ENCODE results near the gene AMD1. TPM values are rescaled to one million over a fixed set of nuclear protein-coding genes. Genes with fewer than 3 reads are reported as not detected.

Gene AMD1
- total and polyA plus RNA-seq, 9 of the 15 experiments (the other 6 are each of a cell fraction or from before 2014, with no cell fraction given) = 60.0 to 151 (median 85.6) TPM

- no peak for TF ChIP-seq DLX4 (CRISPR knock-in tag; IDR thresholded peaks at IDR 0.05)
- TF ChIP-seq TARDBP (IDR thresholded peaks at IDR 0.05) = no peak
- TF ChIP-seq ZNF780A (CRISPR knock-in tag; IDR thresholded peaks at IDR 0.05) = no peak
- TF ChIP-seq ZBTB7A (IDR thresholded peaks at IDR 0.05; ENCODE audit: borderline replicate concordance, control insufficient read depth, low read depth, low read length) = peak; percentile 45; the same call in 1 of the 2 replicates
- no peak for TF ChIP-seq ZNF436 (CRISPR knock-in tag; IDR thresholded peaks at IDR 0.05)
- peak; percentile 97 for TF ChIP-seq POLR2AphosphoS2 (IDR thresholded peaks at IDR 0.05; ENCODE audit: low read length)
- TF ChIP-seq ETV5 (CRISPR knock-in tag; IDR thresholded peaks at IDR 0.05; ENCODE audit: low read depth) = no peak
- TF ChIP-seq FOXO4 (CRISPR knock-in tag; IDR thresholded peaks at IDR 0.05) = no peak
- peak; percentile 20; the same call in 1 of the 2 replicates for TF ChIP-seq LARP7 (IDR thresholded peaks at IDR 0.05)
- no peak for TF ChIP-seq CBX3 (IDR thresholded peaks at IDR 0.05; ENCODE audit: borderline replicate concordance in 1 of 2, low read length in 2 of 2)
- peak; percentile 84 to 90 for TF ChIP-seq MLLT1 (IDR thresholded peaks at IDR 0.05)
- TF ChIP-seq RBM14 (IDR thresholded peaks at IDR 0.05; ENCODE audit: borderline replicate concordance, insufficient read depth, low read depth, low read length) = 0 out of 2 replicates have a peak, but pooled peaks have one; percentile 70
- no peak for TF ChIP-seq FUS (optimal IDR thresholded peaks at IDR 0.05; ENCODE audit: low read depth, low read length)
- 0 out of 2 replicates have a peak, but pooled peaks have one; percentile 31 for TF ChIP-seq JUN (IDR thresholded peaks at IDR 0.05; ENCODE audit: borderline replicate concordance, low read depth, low read length)
- TF ChIP-seq JUN (CRISPR knock-in tag; IDR thresholded peaks at IDR 0.05; ENCODE audit: borderline replicate concordance) = no peak
- peak; percentile 98 for TF ChIP-seq GABPB1 (CRISPR knock-in tag; IDR thresholded peaks at IDR 0.05)
- no peak for TF ChIP-seq ZNF41 (CRISPR knock-in tag; conservative IDR thresholded peaks at IDR 0.05)
- TF ChIP-seq ZHX1 (conservative IDR thresholded peaks at IDR 0.05; ENCODE audit: low read length) = 0 out of 2 replicates have a peak, but pooled peaks have one; percentile 74
- TF ChIP-seq STAT5B (CRISPR knock-in tag; IDR thresholded peaks at IDR 0.05) = no peak
These were observed at the start of gene AMD1 (continued) for GRCh38 chr6:110873981-110874879.
